ENCODE measurements around the gene ALX4.

The ALX4 gene

GRCh38 chr11:44266056-44266780 is 43.7 kb downstream of the ALX4 start:
- no peak for FAIRE-seq
- no peak for TF ChIP-seq POLR2A (IDR thresholded peaks at IDR 0.05; ENCODE audit: low read depth, low read length)
- no peak for TF ChIP-seq PAX5 (IDR thresholded peaks at IDR 0.05; ENCODE audit: insufficient read depth, low read length, severe bottlenecking)
- no peak for TF ChIP-seq TAF1 (IDR thresholded peaks at IDR 0.05; ENCODE audit: low read depth, low read length)
- no peak for TF ChIP-seq POU2F2 (IDR thresholded peaks at IDR 0.05; ENCODE audit: low read depth, low read length)
- no peak for TF ChIP-seq SPI1 (IDR thresholded peaks at IDR 0.05; ENCODE audit: low read depth, low read length)
- TF ChIP-seq POLR2AphosphoS5 (IDR thresholded peaks at IDR 0.05; ENCODE audit: low read depth, low read length) = no peak
- no peak for DNase-seq (ENCODE audit: insufficient read length, low spot score)

- TF ChIP-seq PAX5 (IDR thresholded peaks at IDR 0.05; ENCODE audit: insufficient read depth, low read length, severe bottlenecking) = no peak
- TF ChIP-seq SPI1 (IDR thresholded peaks at IDR 0.05; ENCODE audit: low read depth, low read length) = no peak
- no peak for TF ChIP-seq POU2F2 (IDR thresholded peaks at IDR 0.05; ENCODE audit: low read depth, low read length)
- no peak for TF ChIP-seq POLR2A (IDR thresholded peaks at IDR 0.05; ENCODE audit: low read depth, low read length)
- TF ChIP-seq TAF1 (IDR thresholded peaks at IDR 0.05; ENCODE audit: low read depth, low read length) = no peak
- TF ChIP-seq POLR2AphosphoS5 (IDR thresholded peaks at IDR 0.05; ENCODE audit: low read depth, low read length) = no peak
- FAIRE-seq (no peak), DNase-seq (ENCODE audit: insufficient read length, low spot score) (no peak)
Observed at GRCh38 chr11:44264761-44265160, 45.2 kb downstream of the ALX4 start.

- FAIRE-seq = no peak
- DNase-seq (ENCODE audit: insufficient read length, low spot score) = no peak
- TF ChIP-seq POLR2AphosphoS5 (IDR thresholded peaks at IDR 0.05; ENCODE audit: low read depth, low read length) (no peak), SPI1 (IDR thresholded peaks at IDR 0.05; ENCODE audit: low read depth, low read length) (no peak), PAX5 (IDR thresholded peaks at IDR 0.05; ENCODE audit: insufficient read depth, low read length, severe bottlenecking) (no peak), POU2F2 (IDR thresholded peaks at IDR 0.05; ENCODE audit: low read depth, low read length) (no peak), POLR2A (IDR thresholded peaks at IDR 0.05; ENCODE audit: low read depth, low read length) (no peak), TAF1 (IDR thresholded peaks at IDR 0.05; ENCODE audit: low read depth, low read length) (no peak)
Observed at GRCh38 chr11:44264438-44264749, 45.5 kb downstream of the ALX4 start.

GRCh38 chr11:44263738-44264437 is 46.1 kb downstream of the ALX4 start:
- DNase-seq (ENCODE audit: insufficient read length, low spot score) (no peak), FAIRE-seq (no peak)
- TF ChIP-seq SPI1 (IDR thresholded peaks at IDR 0.05; ENCODE audit: low read depth, low read length) (no peak), POLR2A (IDR thresholded peaks at IDR 0.05; ENCODE audit: low read depth, low read length) (no peak), PAX5 (IDR thresholded peaks at IDR 0.05; ENCODE audit: insufficient read depth, low read length, severe bottlenecking) (no peak), POLR2AphosphoS5 (IDR thresholded peaks at IDR 0.05; ENCODE audit: low read depth, low read length) (no peak), POU2F2 (IDR thresholded peaks at IDR 0.05; ENCODE audit: low read depth, low read length) (no peak), TAF1 (IDR thresholded peaks at IDR 0.05; ENCODE audit: low read depth, low read length) (no peak)

GRCh38 chr11:44261800-44262591 is 47.9 kb downstream of the ALX4 start:
- no peak for DNase-seq (ENCODE audit: insufficient read length, low spot score)

GRCh38 chr11:44260081-44260480 is 49.9 kb downstream of the ALX4 start:
- FAIRE-seq (no peak), DNase-seq (ENCODE audit: insufficient read length, low spot score) (no peak)
- TF ChIP-seq POU2F2 (IDR thresholded peaks at IDR 0.05; ENCODE audit: low read depth, low read length) = no peak
- no peak for TF ChIP-seq SPI1 (IDR thresholded peaks at IDR 0.05; ENCODE audit: low read depth, low read length)
- no peak for TF ChIP-seq TAF1 (IDR thresholded peaks at IDR 0.05; ENCODE audit: low read depth, low read length)
- TF ChIP-seq PAX5 (IDR thresholded peaks at IDR 0.05; ENCODE audit: insufficient read depth, low read length, severe bottlenecking) = no peak
- no peak for TF ChIP-seq POLR2A (IDR thresholded peaks at IDR 0.05; ENCODE audit: low read depth, low read length)
- TF ChIP-seq POLR2AphosphoS5 (IDR thresholded peaks at IDR 0.05; ENCODE audit: low read depth, low read length) = no peak

More at GRCh38 chr11:44261800-44262591, 47.9 kb downstream of the ALX4 start:
- TF ChIP-seq SPI1 (IDR thresholded peaks at IDR 0.05; ENCODE audit: low read depth, low read length) = no peak
- TF ChIP-seq TAF1 (IDR thresholded peaks at IDR 0.05; ENCODE audit: low read depth, low read length) = no peak
- TF ChIP-seq PAX5 (IDR thresholded peaks at IDR 0.05; ENCODE audit: insufficient read depth, low read length, severe bottlenecking) = no peak
- no peak for TF ChIP-seq POU2F2 (IDR thresholded peaks at IDR 0.05; ENCODE audit: low read depth, low read length)
- no peak for TF ChIP-seq POLR2A (IDR thresholded peaks at IDR 0.05; ENCODE audit: low read depth, low read length)
- TF ChIP-seq POLR2AphosphoS5 (IDR thresholded peaks at IDR 0.05; ENCODE audit: low read depth, low read length) = no peak
- no peak for FAIRE-seq

- FAIRE-seq (no peak), DNase-seq (ENCODE audit: insufficient read length, low spot score) (no peak)
- TF ChIP-seq SPI1 (IDR thresholded peaks at IDR 0.05; ENCODE audit: low read depth, low read length) = no peak
- TF ChIP-seq POLR2AphosphoS5 (IDR thresholded peaks at IDR 0.05; ENCODE audit: low read depth, low read length) = no peak
- no peak for TF ChIP-seq TAF1 (IDR thresholded peaks at IDR 0.05; ENCODE audit: low read depth, low read length)
- no peak for TF ChIP-seq POU2F2 (IDR thresholded peaks at IDR 0.05; ENCODE audit: low read depth, low read length)
- no peak for TF ChIP-seq POLR2A (IDR thresholded peaks at IDR 0.05; ENCODE audit: low read depth, low read length)
- no peak for TF ChIP-seq PAX5 (IDR thresholded peaks at IDR 0.05; ENCODE audit: insufficient read depth, low read length, severe bottlenecking)
Observed at GRCh38 chr11:44258839-44259420, 51.0 kb downstream of the ALX4 start.

- FAIRE-seq = no peak
- DNase-seq (ENCODE audit: insufficient read length, low spot score) = no peak
- no peak for TF ChIP-seq POU2F2 (IDR thresholded peaks at IDR 0.05; ENCODE audit: low read depth, low read length)
Observed at GRCh38 chr11:44258190-44258489, 51.8 kb downstream of the ALX4 start.

Measured in GM12891 (cell line).